ENCODE data around the gene PPIH. TPM values are rescaled to one million over a fixed set of nuclear protein-coding genes. Genes with fewer than 3 reads are reported as not detected.

PPIH gene
- total RNA-seq, 2 donors from 2014 or later = 63.3 to 73.2 TPM

DNA sequence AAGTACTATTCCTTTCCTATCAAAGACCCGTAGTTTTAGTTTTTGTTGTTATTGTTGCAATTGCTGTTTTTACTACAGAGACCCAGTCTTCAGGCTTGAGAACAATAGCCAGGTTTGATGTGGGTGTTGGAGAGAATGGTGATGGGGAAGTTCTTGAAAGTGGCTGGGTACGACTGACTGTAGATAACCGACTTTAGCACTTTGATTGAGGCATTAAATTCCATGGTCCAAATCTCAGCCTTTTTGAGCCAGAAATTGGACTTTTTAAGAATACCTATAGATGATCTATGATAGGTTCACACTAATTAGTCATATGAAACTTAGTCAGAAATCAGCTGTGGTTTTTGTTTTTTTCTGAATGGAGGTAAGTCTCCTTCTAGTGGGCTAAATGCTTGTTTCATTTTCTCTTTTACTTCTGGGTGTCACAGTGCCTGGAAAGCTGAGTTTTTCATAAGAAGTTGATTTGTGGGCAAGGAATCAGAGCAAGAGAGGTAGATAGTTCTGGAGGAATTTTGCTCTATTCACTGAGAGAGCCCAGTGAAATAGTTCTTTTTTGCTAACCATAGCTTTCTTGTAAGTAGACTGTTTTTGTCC is 2.8 kb downstream of the PPIH start:
- Histone ChIP-seq H3K9ac (ENCODE audit: extremely low read depth, low read length, poor library complexity, severe bottlenecking) (no peak overlapping the region), H3K27me3 (ENCODE audit: control insufficient read depth, insufficient read depth, low read length, poor library complexity, severe bottlenecking) (no peaks in the 10 kb centered on the region), H3K4me1 (ENCODE audit: control insufficient read depth, insufficient read depth, low read length) (peaks cover 3% of the 10 kb centered on the region), H3K9me3 (ENCODE audit: control insufficient read depth, low read length) (no peaks in the 10 kb centered on the region), H3K4me3 (ENCODE audit: low read length) (no peak overlapping the region), H3K27ac (ENCODE audit: low read depth, low read length) (no peak overlapping the region), H3K36me3 (ENCODE audit: control insufficient read depth, insufficient read depth, low read length) (peaks cover 58% of the 10 kb centered on the region)
- peaks cover 2% of the 10 kb centered on the region for H3K27me3 Mint-ChIP-seq (ENCODE audit: insufficient read depth)
- H3K9me3 Mint-ChIP-seq = no peaks in the 10 kb centered on the region
- no peak for DNase-seq
- H3K36me3 Mint-ChIP-seq (ENCODE audit: low read depth) = peaks cover 53% of the 10 kb centered on the region
- H3K4me1 Mint-ChIP-seq = peaks cover 4% of the 10 kb centered on the region
- no peak overlapping the region for H3K4me3 Mint-ChIP-seq
- TF ChIP-seq, protein P1, sequence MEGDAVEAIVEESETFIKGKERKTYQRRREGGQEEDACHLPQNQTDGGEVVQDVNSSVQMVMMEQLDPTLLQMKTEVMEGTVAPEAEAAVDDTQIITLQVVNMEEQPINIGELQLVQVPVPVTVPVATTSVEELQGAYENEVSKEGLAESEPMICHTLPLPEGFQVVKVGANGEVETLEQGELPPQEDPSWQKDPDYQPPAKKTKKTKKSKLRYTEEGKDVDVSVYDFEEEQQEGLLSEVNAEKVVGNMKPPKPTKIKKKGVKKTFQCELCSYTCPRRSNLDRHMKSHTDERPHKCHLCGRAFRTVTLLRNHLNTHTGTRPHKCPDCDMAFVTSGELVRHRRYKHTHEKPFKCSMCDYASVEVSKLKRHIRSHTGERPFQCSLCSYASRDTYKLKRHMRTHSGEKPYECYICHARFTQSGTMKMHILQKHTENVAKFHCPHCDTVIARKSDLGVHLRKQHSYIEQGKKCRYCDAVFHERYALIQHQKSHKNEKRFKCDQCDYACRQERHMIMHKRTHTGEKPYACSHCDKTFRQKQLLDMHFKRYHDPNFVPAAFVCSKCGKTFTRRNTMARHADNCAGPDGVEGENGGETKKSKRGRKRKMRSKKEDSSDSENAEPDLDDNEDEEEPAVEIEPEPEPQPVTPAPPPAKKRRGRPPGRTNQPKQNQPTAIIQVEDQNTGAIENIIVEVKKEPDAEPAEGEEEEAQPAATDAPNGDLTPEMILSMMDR (conservative IDR thresholded peaks at IDR 0.05) = no peak
- H3K27ac Mint-ChIP-seq = no peak overlapping the region
- 62 to 100% methylated on average over 1 to 3 of the region's 3 CpGs for WGBS, 2 experiments (ENCODE audit: insufficient coverage in 1 of 2, insufficient read length in 1 of 2)

DNA sequence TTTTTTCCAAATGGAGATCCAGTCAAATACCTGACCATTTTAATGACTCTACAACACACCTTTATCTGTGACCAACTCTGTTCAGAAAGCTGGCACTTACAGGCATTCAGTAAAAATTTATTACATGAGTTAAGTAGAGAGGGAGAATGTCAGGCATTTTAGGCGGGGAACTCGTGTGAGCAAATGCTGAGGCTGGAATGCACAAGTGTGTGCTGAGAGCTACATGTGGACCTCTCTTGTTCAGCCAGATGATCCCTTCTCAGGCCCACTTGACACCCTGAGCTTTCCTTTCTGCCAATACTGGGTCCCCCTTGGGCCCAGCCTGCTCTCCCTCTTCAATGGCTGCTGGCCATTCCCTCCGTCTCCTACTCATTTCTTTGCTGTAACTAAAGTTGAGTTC is 11.7 kb downstream of the PPIH start:
- H3K4me1 ChIP-seq (ENCODE audit: control insufficient read depth, insufficient read depth, low read length) = no peaks in the 10 kb centered on the region
- no peak for DNase-seq
- no peak overlapping the region for H3K27ac Mint-ChIP-seq
- H3K4me3 Mint-ChIP-seq = no peak overlapping the region
- H3K27me3 Mint-ChIP-seq (ENCODE audit: insufficient read depth) = no peaks in the 10 kb centered on the region
- H3K36me3 ChIP-seq (ENCODE audit: control insufficient read depth, insufficient read depth, low read length) = peaks cover 80% of the 10 kb centered on the region
- H3K27ac ChIP-seq (ENCODE audit: low read depth, low read length) = no peak overlapping the region
- peaks cover 72% of the 10 kb centered on the region for H3K36me3 Mint-ChIP-seq (ENCODE audit: low read depth)
- TF ChIP-seq, protein P1 (conservative IDR thresholded peaks at IDR 0.05) = no peak
- no peaks in the 10 kb centered on the region for H3K9me3 ChIP-seq (ENCODE audit: control insufficient read depth, low read length)
- H3K4me3 ChIP-seq (ENCODE audit: low read length) = no peak overlapping the region
- WGBS, 2 experiments (ENCODE audit: insufficient coverage in 1 of 2, insufficient read length in 1 of 2) = 92 to 93% methylated on average over 2 to 3 of the region's 3 CpGs
- H3K27me3 ChIP-seq (ENCODE audit: control insufficient read depth, insufficient read depth, low read length, poor library complexity, severe bottlenecking) = no peaks in the 10 kb centered on the region
- no peaks in the 10 kb centered on the region for H3K4me1 Mint-ChIP-seq
- no peak overlapping the region for H3K9ac ChIP-seq (ENCODE audit: extremely low read depth, low read length, poor library complexity, severe bottlenecking)
- no peaks in the 10 kb centered on the region for H3K9me3 Mint-ChIP-seq

DNA sequence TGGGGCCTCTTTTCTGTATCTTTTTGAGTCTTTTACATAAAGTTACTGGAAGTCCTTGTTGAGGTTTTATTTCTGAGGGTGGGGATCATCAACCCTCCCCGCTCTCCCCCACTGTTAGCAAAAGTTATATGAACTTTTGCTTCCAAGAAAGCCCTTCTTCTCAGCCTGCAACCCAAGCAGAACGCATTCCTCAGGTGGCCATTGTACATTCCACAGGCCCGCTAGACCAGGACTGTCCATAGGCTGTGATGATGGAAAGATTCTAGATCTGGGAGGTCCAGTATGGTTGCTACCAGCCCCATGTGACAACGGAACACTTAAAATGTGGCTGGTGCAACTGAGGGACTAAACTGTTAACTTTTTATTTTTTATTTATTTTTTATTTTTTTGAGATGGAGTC is 12.2 kb downstream of the PPIH start:
- Histone ChIP-seq H3K9ac (ENCODE audit: extremely low read depth, low read length, poor library complexity, severe bottlenecking) (no peak overlapping the region), H3K27me3 (ENCODE audit: control insufficient read depth, insufficient read depth, low read length, poor library complexity, severe bottlenecking) (no peaks in the 10 kb centered on the region), H3K9me3 (ENCODE audit: control insufficient read depth, low read length) (no peaks in the 10 kb centered on the region), H3K36me3 (ENCODE audit: control insufficient read depth, insufficient read depth, low read length) (peaks cover 80% of the 10 kb centered on the region), H3K4me1 (ENCODE audit: control insufficient read depth, insufficient read depth, low read length) (no peaks in the 10 kb centered on the region), H3K27ac (ENCODE audit: low read depth, low read length) (no peak overlapping the region), H3K4me3 (ENCODE audit: low read length) (no peak overlapping the region)
- no peak overlapping the region for H3K4me3 Mint-ChIP-seq
- WGBS, 2 experiments (ENCODE audit: insufficient coverage in 1 of 2, insufficient read length in 1 of 2) = 95 to 100% methylated on average over 2 to 4 of the region's 4 CpGs
- H3K36me3 Mint-ChIP-seq (ENCODE audit: low read depth) = peaks cover 72% of the 10 kb centered on the region
- H3K9me3 Mint-ChIP-seq = no peaks in the 10 kb centered on the region
- no peak for DNase-seq
- no peaks in the 10 kb centered on the region for H3K27me3 Mint-ChIP-seq (ENCODE audit: insufficient read depth)
- TF ChIP-seq, protein P1 (conservative IDR thresholded peaks at IDR 0.05) = no peak
- H3K27ac Mint-ChIP-seq = no peak overlapping the region
- no peaks in the 10 kb centered on the region for H3K4me1 Mint-ChIP-seq
